ENCODE results near the gene FAM163A.
"Not testable (repeated sequence)": the region's sequence is repeated elsewhere in the genome, so short reads cannot be mapped to it uniquely, and the experiment has no call there.

FAM163A gene

GRCh38 chr1:179794669-179795068, 51.6 kb downstream of the FAM163A start:
- no peak for DNase-seq

DNA sequence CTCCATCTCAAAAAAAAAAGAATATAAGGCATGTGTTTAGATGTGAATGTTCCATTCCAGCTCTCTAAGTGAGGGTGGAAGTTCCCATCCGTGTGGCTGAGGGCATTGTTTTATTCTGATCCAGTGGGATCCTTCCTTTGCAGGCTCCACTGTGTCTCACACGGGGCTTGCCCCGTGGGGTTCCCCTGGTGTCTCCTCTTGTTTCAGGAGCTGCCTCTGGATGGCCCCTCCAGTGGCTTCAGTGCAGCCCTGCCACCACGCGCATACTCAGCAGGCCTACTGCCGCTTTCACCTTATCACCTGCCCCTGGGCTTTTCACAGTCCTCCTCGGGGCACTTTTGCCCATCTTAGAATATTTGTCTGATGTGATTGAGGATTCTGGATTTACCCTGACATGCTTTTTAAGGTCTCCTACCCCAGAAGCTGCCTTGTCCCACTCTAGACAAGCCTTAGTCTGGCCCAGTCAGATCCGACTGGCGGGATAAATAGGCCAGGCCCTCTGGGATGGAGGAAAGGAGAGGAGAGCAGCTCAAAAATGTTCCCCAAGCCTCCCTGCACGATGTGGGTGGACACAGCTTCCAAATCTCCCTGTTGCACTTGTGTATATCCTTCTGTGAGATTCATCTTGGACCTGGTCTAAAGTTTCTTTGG, 55.2 kb downstream of the FAM163A start:
- DNase-seq: no peak

- no peak for DNase-seq
Observed at GRCh38 chr1:179798864-179799516, 55.9 kb downstream of the FAM163A start.

GRCh38 chr1:179800481-179800880, 57.4 kb downstream of the FAM163A start:
- DNase-seq: no peak

GRCh38 chr1:179803104-179803503, 60.0 kb downstream of the FAM163A start:
- no peak for DNase-seq

DNA sequence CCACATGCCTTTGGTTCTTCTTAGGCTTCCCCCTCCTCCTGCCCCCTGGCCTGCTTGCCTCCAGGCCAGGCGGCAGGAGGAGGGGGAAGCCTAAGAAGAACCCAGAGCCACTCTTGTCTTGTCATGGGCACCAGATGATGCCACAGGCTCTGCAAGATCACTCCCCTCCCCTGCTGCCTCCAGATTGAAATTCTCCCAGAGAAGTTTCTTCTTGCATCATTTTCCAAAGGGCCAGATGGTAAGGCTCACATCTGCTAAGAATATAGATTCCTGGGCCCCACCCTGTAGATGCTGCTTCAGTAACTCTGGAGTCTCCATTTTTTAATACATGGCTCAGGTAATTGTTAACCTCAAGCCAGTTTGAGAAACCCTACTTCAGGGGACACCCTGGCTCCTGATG, 60.8 kb downstream of the FAM163A start:
- DNase-seq: no peak

GRCh38 chr1:179804417-179804816, 61.3 kb downstream of the FAM163A start:
- DNase-seq: not testable (repeated sequence)

DNA sequence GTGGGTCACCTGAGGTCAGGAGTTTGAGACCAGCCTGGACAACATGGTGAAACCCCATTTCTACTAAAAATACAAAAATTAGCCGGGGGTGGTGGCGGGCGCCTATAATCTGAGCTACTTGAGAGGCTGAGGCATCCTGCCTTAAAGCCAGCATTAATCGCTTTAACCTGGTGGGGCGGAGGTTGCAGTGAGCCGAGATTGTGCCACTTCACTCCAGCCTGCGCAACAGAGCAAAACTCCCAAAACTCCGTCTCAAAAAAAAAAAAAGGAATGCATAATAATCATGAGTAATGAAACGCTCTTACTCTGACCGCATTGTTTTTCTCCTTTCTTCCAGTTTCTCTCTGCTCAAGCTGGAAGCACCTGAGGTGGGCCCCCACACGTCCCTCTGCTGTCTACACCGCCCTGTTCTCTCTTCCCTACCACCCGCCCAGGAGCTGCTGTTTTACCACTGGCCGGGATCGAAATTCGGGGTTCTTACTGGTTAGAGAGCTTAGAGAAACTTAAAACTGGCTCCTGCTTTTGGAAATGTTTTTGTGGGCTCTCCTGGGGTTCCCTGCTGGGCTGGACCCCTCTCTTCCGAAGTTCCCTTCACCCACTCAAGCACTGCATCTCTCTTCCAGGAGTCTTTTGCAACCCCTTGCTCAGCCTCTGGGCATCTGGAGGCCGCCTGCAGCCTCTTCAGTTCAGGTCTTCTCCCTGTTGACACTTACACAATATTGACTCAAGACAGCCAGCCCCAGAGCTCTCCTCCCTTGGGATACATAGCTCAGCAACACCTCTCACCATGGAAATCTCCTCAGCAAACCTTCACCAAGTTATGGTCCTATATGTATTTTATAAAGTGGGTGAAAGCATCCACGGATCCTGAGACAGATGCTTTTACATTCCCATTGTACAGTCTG, 62.5 kb downstream of the FAM163A start:
- no peak for DNase-seq

- DNase-seq: no peak
Observed at GRCh38 chr1:179806333-179806732, 63.2 kb downstream of the FAM163A start.

GRCh38 chr1:179807291-179807690, 64.2 kb downstream of the FAM163A start:
- DNase-seq: no peak

DNA sequence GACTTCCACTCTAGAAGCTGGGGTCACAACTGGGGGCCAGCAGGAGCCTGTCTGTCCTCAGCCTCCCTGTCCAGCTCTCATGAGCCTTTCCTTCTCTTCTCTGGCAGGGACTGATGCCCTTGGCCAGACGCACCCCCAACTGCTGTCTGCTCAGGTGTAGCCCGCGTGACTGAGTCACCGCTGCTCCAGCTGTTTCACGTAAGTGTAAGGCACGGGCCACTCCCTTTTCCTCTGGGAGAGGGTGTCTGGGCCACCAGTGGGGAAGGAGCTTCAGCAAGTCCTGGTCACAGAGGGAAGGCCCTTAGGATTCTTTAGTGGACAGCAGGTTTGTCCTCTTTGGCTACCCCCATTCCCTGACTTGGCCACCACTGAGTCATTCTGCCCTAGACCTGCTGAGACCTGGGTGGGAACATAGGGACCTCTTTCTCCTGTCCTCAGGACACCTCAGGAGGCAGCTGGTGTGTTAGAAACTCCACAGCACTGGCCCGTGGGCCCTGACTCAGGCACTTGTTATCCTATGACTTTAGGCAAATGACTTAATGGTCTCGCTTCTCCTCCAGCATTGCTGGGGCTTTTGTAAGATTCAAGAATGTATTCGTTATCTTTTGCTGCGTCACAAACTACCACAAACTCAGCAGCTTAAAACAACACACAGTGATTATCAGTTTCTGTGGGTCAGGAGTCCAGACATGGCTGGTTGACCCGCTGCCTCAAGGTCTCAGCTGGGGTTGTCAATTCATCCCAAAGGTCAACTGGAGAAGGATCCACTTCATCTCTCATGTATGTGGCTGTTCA, 64.8 kb downstream of the FAM163A start:
- DNase-seq: no peak

GRCh38 chr1:179808503-179808902, 65.4 kb downstream of the FAM163A start:
- no peak for DNase-seq

DNA sequence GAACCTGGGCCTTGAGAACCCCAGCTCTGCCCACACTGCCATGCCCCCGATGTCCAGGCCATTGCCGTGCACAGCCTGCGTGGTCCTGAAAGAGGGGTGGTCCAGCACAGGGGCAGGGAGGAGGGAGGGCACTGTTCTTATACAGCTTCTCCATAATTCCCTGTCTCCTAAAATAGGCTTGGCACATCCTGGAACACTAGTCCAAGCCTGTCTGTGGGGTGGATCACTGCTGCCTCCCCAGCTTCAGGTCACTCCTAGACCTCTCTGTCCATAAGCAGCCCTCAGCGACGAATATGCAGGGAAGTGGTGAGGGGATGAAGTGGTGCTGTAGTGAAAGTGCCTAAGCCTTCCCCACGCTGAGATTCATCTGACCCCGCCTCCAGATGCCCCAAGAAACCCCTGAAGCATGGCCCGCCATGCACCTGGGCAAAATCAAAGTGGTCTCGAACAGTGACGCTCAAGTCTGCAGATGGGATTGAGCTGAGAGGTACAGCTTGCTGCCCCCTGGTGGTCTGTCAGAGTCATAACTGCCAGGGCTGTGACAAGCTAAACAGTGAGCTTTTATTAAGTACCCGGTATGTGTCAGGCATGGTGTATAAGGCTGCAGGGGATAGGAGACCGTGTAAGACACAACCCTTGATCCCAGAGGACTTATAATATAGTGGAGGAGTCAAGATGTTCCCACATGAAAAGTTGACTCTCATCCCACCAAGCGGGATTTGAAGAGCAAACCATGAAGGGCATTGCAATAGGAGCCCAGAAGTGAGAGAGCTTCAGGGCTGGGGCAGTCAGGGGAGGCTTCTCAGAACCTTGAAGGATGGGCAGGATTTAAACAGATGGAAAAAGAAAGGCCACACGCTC, 66.6 kb downstream of the FAM163A start:
- DNase-seq: peak; percentile 48 to 52

DNA sequence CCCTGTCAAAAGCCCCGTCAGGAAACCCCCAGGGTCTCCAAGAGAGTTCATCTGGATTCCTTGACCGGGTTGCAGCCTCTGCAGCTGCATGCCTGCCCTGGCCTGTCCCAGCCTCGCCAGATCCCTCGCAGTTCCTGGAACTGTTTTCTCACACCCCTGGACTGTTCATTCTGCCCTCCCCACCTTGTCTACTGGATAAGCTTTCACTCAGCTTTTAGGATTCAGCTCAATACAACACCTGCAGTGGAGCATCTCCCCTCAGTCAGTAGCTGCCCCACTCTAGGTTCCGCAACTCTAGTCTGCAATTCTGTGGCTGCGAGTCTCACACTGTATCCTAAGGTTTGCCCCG, 67.2 kb downstream of the FAM163A start:
- DNase-seq: no peak

GRCh38 chr1:179812501-179813292, 69.6 kb downstream of the FAM163A start:
- DNase-seq: no peak

- no peak for DNase-seq
Observed at GRCh38 chr1:179813626-179814545, 70.8 kb downstream of the FAM163A start.

DNA sequence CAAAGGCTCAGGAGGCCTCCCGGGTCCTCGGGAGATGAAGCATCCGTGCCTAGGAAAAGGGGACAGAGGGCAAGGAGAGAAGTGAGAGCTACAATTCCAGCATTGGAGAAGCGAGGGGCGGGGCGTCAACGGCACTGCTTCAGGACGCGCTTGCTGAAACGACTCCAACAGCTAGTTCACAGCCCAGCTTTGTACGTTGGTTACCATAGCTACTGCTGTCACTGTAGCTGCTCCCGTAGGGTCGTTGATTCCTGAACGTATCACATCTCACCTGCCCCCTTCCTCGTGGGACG, 71.4 kb downstream of the FAM163A start:
- no peak for DNase-seq

- DNase-seq: no peak
Observed at GRCh38 chr1:179815641-179816040, 72.5 kb downstream of the FAM163A start.

DNA sequence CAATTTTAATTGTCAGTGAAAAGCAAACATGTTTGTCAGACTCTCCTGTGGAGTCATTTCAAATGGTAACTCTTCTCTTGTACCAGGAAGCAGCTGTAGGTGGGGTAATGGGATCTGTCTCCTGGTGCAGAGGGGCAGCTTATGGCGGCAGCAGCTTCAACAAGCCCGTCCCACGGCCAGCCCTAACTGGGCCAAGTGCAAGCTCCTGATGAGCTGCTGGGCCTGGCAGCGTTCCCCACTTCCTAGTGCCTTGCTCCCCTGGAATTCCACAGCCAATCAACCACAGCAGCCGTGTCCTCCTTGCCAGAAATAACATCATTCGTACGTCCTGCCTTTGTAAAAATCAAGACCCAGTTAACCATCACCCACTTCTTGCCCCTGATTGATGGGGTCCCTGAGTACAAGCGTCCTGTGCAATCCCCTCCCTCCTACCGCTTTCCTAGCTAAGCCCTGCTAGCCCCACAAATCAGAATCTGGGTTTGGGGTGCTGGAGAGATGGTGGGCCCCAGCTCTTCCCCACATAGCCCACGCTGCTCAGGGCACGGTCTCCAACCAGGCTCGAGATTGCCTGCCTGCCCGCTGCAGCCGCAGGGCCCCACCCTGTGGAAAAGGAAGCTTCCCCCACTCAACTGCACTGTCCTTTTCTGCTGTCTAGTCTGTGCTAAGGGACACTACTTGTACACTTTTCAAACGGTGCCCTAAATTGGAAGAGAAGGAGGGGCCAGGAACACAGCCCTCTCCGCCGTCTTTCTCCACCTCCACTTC, 73.3 kb downstream of the FAM163A start:
- no peak for DNase-seq

Data from activated CD4-positive, alpha-beta T cell treated with anti-CD3 and anti-CD28 coated beads, Interleukin-2, amount 50 U/mL, for 4 hours (primary cell).